OCI-LY1 (cell line): ENCODE data around the gene ZNHIT1.

Source experiments
- H2AFZ ChIP-seq: fragments of 200-600 bp; sonication (generic), shearing (Covaris generic); 2 replicates; pipeline ENCODE4 v1.6.0; 2014; ENCODE audit warnings: antibody characterized with exemption, mild to moderate bottlenecking, low read length
- H3F3A ChIP-seq: fragments of 200-600 bp; sonication (generic), shearing (Covaris generic); 2 replicates; pipeline ENCODE4 v1.6.0; 2014; ENCODE audit warnings: mild to moderate bottlenecking, antibody characterized with exemption, low read length, moderate library complexity; ENCODE audit not compliant: insufficient read depth
- H3K27ac ChIP-seq: fragments of 200-600 bp; sonication (generic); 2 replicates; pipeline ENCODE4 v1.5.1; 2014; ENCODE audit warnings: low read length, mixed run types, mild to moderate bottlenecking, low read depth; ENCODE audit not compliant: poor library complexity, severe bottlenecking
- H3K27me3 ChIP-seq: fragments of 200-600 bp; sonication (generic); 2 replicates; pipeline ENCODE4 v1.6.0; 2014; ENCODE audit warnings: antibody characterized with exemption, mild to moderate bottlenecking, low read length, moderate library complexity; ENCODE audit not compliant: insufficient read depth
- H3K36me3 ChIP-seq: fragments of 200-600 bp; sonication (generic); 2 replicates; pipeline ENCODE4 v1.6.1; 2014; ENCODE audit warnings: mild to moderate bottlenecking, antibody characterized with exemption, low read length, moderate library complexity, mixed read lengths; ENCODE audit not compliant: insufficient read depth
- H3K4me1 ChIP-seq: fragments of 200-600 bp; sonication (generic); 2 replicates; pipeline ENCODE4 v1.5.1; 2014; ENCODE audit warnings: mild to moderate bottlenecking, low read length, moderate library complexity; ENCODE audit not compliant: insufficient read depth, severe bottlenecking
- H3K4me2 ChIP-seq: fragments of 200-600 bp; sonication (generic), shearing (Covaris generic); 2 replicates; pipeline ENCODE4 v1.6.1; 2014; ENCODE audit warnings: low read length
- H3K4me3 ChIP-seq: fragments of 200-600 bp; sonication (generic); 2 replicates; pipeline ENCODE4 v1.5.1; 2014; ENCODE audit warnings: low read length, low read depth, mild to moderate bottlenecking, mixed read lengths; ENCODE audit not compliant: poor library complexity, severe bottlenecking
- H3K79me2 ChIP-seq: fragments of 200-600 bp; shearing (Covaris generic); 2 replicates; pipeline ENCODE4 v1.6.1; 2016; ENCODE audit warnings: mixed run types, low read length, mixed read lengths; ENCODE audit not compliant: insufficient read depth
- H3K9ac ChIP-seq: fragments of 200-600 bp; sonication (generic), shearing (Covaris generic); 2 replicates; pipeline ENCODE4 v1.6.1; 2014; ENCODE audit warnings: mild to moderate bottlenecking, low read length, mixed read lengths
- H3K9me2 ChIP-seq: fragments of 200-600 bp; sonication (generic), shearing (Covaris generic); 2 replicates; pipeline ENCODE4 v1.6.1; 2014; ENCODE audit warnings: low read depth, mild to moderate bottlenecking, low read length, mixed read lengths
- H3K9me3 ChIP-seq: fragments of 200-600 bp; shearing (Covaris generic); 2 replicates; pipeline ENCODE4 v1.6.1; 2014; ENCODE audit warnings: low read length, mixed read lengths
- H4K20me1 ChIP-seq: fragments of 200-600 bp; sonication (generic), shearing (Covaris generic); 2 replicates; pipeline ENCODE4 v1.6.0; 2016; ENCODE audit warnings: mild to moderate bottlenecking, low read length; ENCODE audit not compliant: insufficient read depth
- CTCF ChIP-seq: fragments of 200-600 bp; sonication (generic), shearing (Covaris generic); IDR thresholded peaks from 2 replicates; pipeline ENCODE4 v1.5.1; 2017; ENCODE audit warnings: mild to moderate bottlenecking, antibody characterized with exemption, low read length, moderate library complexity, mixed read lengths
- EZH2 ChIP-seq: fragments of 200-600 bp; sonication (generic), shearing (Covaris generic); IDR thresholded peaks from 2 replicates; pipeline ENCODE4 v1.8.0; 2017; ENCODE audit warnings: borderline replicate concordance, mixed run types, mild to moderate bottlenecking, antibody characterized with exemption, low read length, moderate library complexity, mixed read lengths

Gene ZNHIT1

GRCh38 chr7:101220295-101220694 is 2.3 kb downstream of the ZNHIT1 start:
- Histone ChIP-seq H3K9ac (no peak overlapping the region), H3K27me3 (no peaks in the 10 kb centered on the region), H3K4me3 (no peak overlapping the region), H4K20me1 (no peaks in the 10 kb centered on the region), H3K4me2 (no peak overlapping the region), H3K79me2 (no peaks in the 10 kb centered on the region; the same call in 1 of the 2 replicates), H3K9me2 (no peaks in the 10 kb centered on the region), H3K36me3 (peaks cover 28% of the 10 kb centered on the region), H3K9me3 (no peaks in the 10 kb centered on the region), H3K27ac (no peak overlapping the region), H3F3A (no peaks in the 10 kb centered on the region), H3K4me1 (peaks cover 26% of the 10 kb centered on the region), H2AFZ (no peak overlapping the region)
- TF ChIP-seq CTCF (no peak), EZH2 (no peak)

GRCh38 chr7:101222275-101222830 is 4.4 kb downstream of the ZNHIT1 start:
- H3K27ac ChIP-seq = no peak overlapping the region
- no peaks in the 10 kb centered on the region for H4K20me1 ChIP-seq
- no peaks in the 10 kb centered on the region for H3K9me3 ChIP-seq
- no peaks in the 10 kb centered on the region for H3F3A ChIP-seq
- TF ChIP-seq CTCF = no peak
- no peak for TF ChIP-seq EZH2
- no peaks in the 10 kb centered on the region for H3K27me3 ChIP-seq
- peaks cover 43% of the 10 kb centered on the region for H3K36me3 ChIP-seq
- H3K79me2 ChIP-seq = no peaks in the 10 kb centered on the region; the same call in 1 of the 2 replicates
- no peaks in the 10 kb centered on the region for H3K9me2 ChIP-seq
- H2AFZ ChIP-seq = no peak overlapping the region
- H3K9ac ChIP-seq = no peak overlapping the region
- H3K4me1 ChIP-seq = peaks cover 15% of the 10 kb centered on the region
- no peak overlapping the region for H3K4me3 ChIP-seq
- no peak overlapping the region for H3K4me2 ChIP-seq

- Histone ChIP-seq H4K20me1 (no peaks in the 10 kb centered on the region), H3K4me3 (no peak overlapping the region), H3F3A (no peaks in the 10 kb centered on the region), H3K4me1 (peaks cover 19% of the 10 kb centered on the region), H3K4me2 (no peak overlapping the region), H2AFZ (no peak overlapping the region), H3K9ac (no peak overlapping the region), H3K9me2 (no peaks in the 10 kb centered on the region), H3K36me3 (peaks cover 44% of the 10 kb centered on the region), H3K9me3 (no peaks in the 10 kb centered on the region), H3K27me3 (no peaks in the 10 kb centered on the region), H3K27ac (no peak overlapping the region), H3K79me2 (no peaks in the 10 kb centered on the region; the same call in 1 of the 2 replicates)
- TF ChIP-seq EZH2 = no peak
- no peak for TF ChIP-seq CTCF
Measured at GRCh38 chr7:101223528-101223927, 5.6 kb downstream of the ZNHIT1 start.
